Activated CD4-positive, alpha-beta T cell treated with anti-CD3 and anti-CD28 coated beads for 1 hour (primary cell): ENCODE data around the gene MBD3L5.
A peak's percentile ranks its signal among the peaks of the same experiment; 100 is the strongest.
"Not testable (repeated sequence)": the region's sequence is repeated elsewhere in the genome, so short reads cannot be mapped to it uniquely, and the experiment has no call there.

Experiments
- DNase-seq: peaks from one replicate; pipeline ENCODE4 v3.0.0-alpha.2; 2020

MBD3L5 gene

GRCh38 chr19:7054635-7055368 is 24.4 kb downstream of the MBD3L5 start:
- DNase-seq = not testable (repeated sequence)

- DNase-seq = not testable (repeated sequence)
Measured at GRCh38 chr19:7055679-7056078, 25.3 kb downstream of the MBD3L5 start.

GRCh38 chr19:7056371-7056770 is 26.0 kb downstream of the MBD3L5 start:
- DNase-seq = not testable (repeated sequence)

GRCh38 chr19:7058576-7058975 is 28.2 kb downstream of the MBD3L5 start, which contains the start of gene MBD3L3:
MBD3L3 (minus strand) TSS chr19:7058676; CDS start chr19:7058605, 71 bp downstream.
- not testable (repeated sequence) for DNase-seq

- not testable (repeated sequence) for DNase-seq
Measured at GRCh38 chr19:7059977-7060376, 29.6 kb downstream of the MBD3L5 start.

GRCh38 chr19:7063339-7063738 is 33.0 kb downstream of the MBD3L5 start:
- DNase-seq = no peak

GRCh38 chr19:7063764-7064418 is 33.5 kb downstream of the MBD3L5 start:
- DNase-seq = no peak

GRCh38 chr19:7067122-7067521 is 36.7 kb downstream of the MBD3L5 start:
- DNase-seq = not testable (repeated sequence)

- no peak for DNase-seq
Measured at GRCh38 chr19:7067716-7068115, 37.3 kb downstream of the MBD3L5 start.

- DNase-seq = no peak
Measured at GRCh38 chr19:7068599-7068998, 38.2 kb downstream of the MBD3L5 start.

GRCh38 chr19:7069042-7069903 is 38.9 kb downstream of the MBD3L5 start, which contains the start of gene ZNF557:
ZNF557 (plus strand) TSS chr19:7069703; CDS start chr19:7075075, 5,372 bp downstream.
- peak; percentile 99 for DNase-seq

- DNase-seq = no peak
Measured at GRCh38 chr19:7069904-7070226, 39.5 kb downstream of the MBD3L5 start.

GRCh38 chr19:7072541-7072940 is 42.2 kb downstream of the MBD3L5 start:
- DNase-seq = no peak

GRCh38 chr19:7074705-7075282 is 44.4 kb downstream of the MBD3L5 start:
- no peak for DNase-seq

GRCh38 chr19:7076151-7076550 is 45.8 kb downstream of the MBD3L5 start:
- no peak for DNase-seq

GRCh38 chr19:7078008-7078407 is 47.6 kb downstream of the MBD3L5 start:
- DNase-seq = no peak
